Skeletal muscle tissue (tissue), 4 donors: ENCODE measurements around the gene LRRC41. TPM values are rescaled to one million over a fixed set of nuclear protein-coding genes. Genes with fewer than 3 reads are reported as not detected.

Experiments used
- H3K27ac ChIP-seq: one replicate; pipeline ENCODE4 v1.7.0; 2013; ENCODE audit warnings: mild to moderate bottlenecking, low read depth, low read length, inconsistent platforms
- H3K27me3 ChIP-seq, 3 donors: one replicate each; pipeline ENCODE4 v1.7.0; 2013; ENCODE audit warnings: low read length in 3 of 3; ENCODE audit not compliant: control insufficient read depth in 3 of 3, insufficient read depth in 3 of 3
- H3K36me3 ChIP-seq, 3 donors: one replicate each; pipeline ENCODE4 v1.7.0; 2013; ENCODE audit warnings: low read length in 3 of 3; ENCODE audit not compliant: control insufficient read depth in 3 of 3, insufficient read depth in 3 of 3
- H3K4me1 ChIP-seq, 3 donors: one replicate each; pipeline ENCODE4 v1.7.0; 2013; ENCODE audit warnings: low read length in 3 of 3, mild to moderate bottlenecking in 3 of 3; ENCODE audit not compliant: control insufficient read depth in 3 of 3, insufficient read depth in 3 of 3
- H3K4me3 ChIP-seq, 3 donors: one replicate each; pipeline ENCODE4 v1.7.0; 2013; ENCODE audit warnings: low read length in 3 of 3
- H3K9ac ChIP-seq, 3 donors: one replicate each; pipeline ENCODE4 v1.7.0; 2013; ENCODE audit warnings: low read length in 3 of 3, mild to moderate bottlenecking in 3 of 3, moderate library complexity in 2 of 3, low read depth in 1 of 3
- H3K9me3 ChIP-seq, 3 donors: one replicate each; pipeline ENCODE4 v1.7.0; 2013; ENCODE audit warnings: low read length in 3 of 3; ENCODE audit not compliant: control insufficient read depth in 3 of 3
- total RNA-seq: library from RNA; depleted of rRNA; stranded (reverse); fragments of >200 nt; gene quantifications from one replicate; pipeline ENCODE4 v1.2.3, GENCODE V29; 2014
- donor health status: Osteomylitis.

Gene LRRC41
- total RNA-seq, result 55.8 TPM

GRCh38 chr1:46303038-46303871, at the start of gene LRRC41, which contains the start of gene UQCRH:
TSS of gene LRRC41 (minus strand) at chr1:46303616. CDS start at chr1:46303322, 294 bp downstream.
TSS of gene UQCRH (plus strand) at chr1:46303698. CDS start at chr1:46303767, 69 bp downstream.
- Histone ChIP-seq H3K27me3 (no peaks in the 10 kb centered on the region), H3K4me1 (peaks cover 37 to 53% (median 38%) of the 10 kb centered on the region in 3 donors), H3K9ac (peak within 1 kb of the TSS; percentile 96 to 98 (median 97)), H3K36me3 (peaks cover 0 to 5% (median 3%) of the 10 kb centered on the region in 3 donors), H3K4me3 (peak within 1 kb of the TSS; percentile 89 to 98 (median 92)), H3K27ac (peak within 1 kb of the TSS; percentile 99), H3K9me3 (no peaks in the 10 kb centered on the region)

GRCh38 chr1:46352363-46352762, 48.9 kb upstream of the LRRC41 start:
- no peak overlapping the region for H3K9ac ChIP-seq
- H3K27me3 ChIP-seq, result no peaks in the 10 kb centered on the region
- peaks cover 18 to 53% (median 46%) of the 10 kb centered on the region in 3 donors for H3K36me3 ChIP-seq
- H3K4me3 ChIP-seq, result no peak overlapping the region
- H3K27ac ChIP-seq, result no peak overlapping the region
- no peaks in the 10 kb centered on the region for H3K9me3 ChIP-seq
- H3K4me1 ChIP-seq, result no peaks in the 10 kb centered on the region

GRCh38 chr1:46345281-46345680, 41.9 kb upstream of the LRRC41 start:
- no peaks in the 10 kb centered on the region for H3K9me3 ChIP-seq
- H3K27me3 ChIP-seq, result no peaks in the 10 kb centered on the region
- peaks cover 33 to 49% (median 33%) of the 10 kb centered on the region in 3 donors for H3K36me3 ChIP-seq
- H3K4me3 ChIP-seq, result no peak overlapping the region
- H3K4me1 ChIP-seq, result peaks cover 15 to 31% (median 17%) of the 10 kb centered on the region in 3 donors
- no peak overlapping the region for H3K27ac ChIP-seq
- no peak overlapping the region for H3K9ac ChIP-seq

GRCh38 chr1:46344481-46344880, 41.1 kb upstream of the LRRC41 start:
- Histone ChIP-seq H3K9me3 (no peaks in the 10 kb centered on the region), H3K4me1 (peaks cover 17 to 31% (median 22%) of the 10 kb centered on the region in 3 donors), H3K4me3 (no peak overlapping the region), H3K36me3 (peaks cover 26 to 41% (median 31%) of the 10 kb centered on the region in 3 donors), H3K27me3 (no peaks in the 10 kb centered on the region), H3K27ac (no peak overlapping the region), H3K9ac (peak overlapping the region in 1 of 3 donors; percentile 8)

GRCh38 chr1:46343705-46344104, 40.3 kb upstream of the LRRC41 start:
- no peaks in the 10 kb centered on the region for H3K27me3 ChIP-seq
- H3K36me3 ChIP-seq, result peaks cover 24 to 39% (median 29%) of the 10 kb centered on the region in 3 donors
- H3K27ac ChIP-seq, result no peak overlapping the region
- no peaks in the 10 kb centered on the region for H3K9me3 ChIP-seq
- no peak overlapping the region for H3K4me3 ChIP-seq
- H3K9ac ChIP-seq, result peak overlapping the region in 1 of 3 donors; percentile 33
- H3K4me1 ChIP-seq, result peaks cover 17 to 31% (median 22%) of the 10 kb centered on the region in 3 donors

- no peak overlapping the region for H3K4me3 ChIP-seq
- no peaks in the 10 kb centered on the region for H3K27me3 ChIP-seq
- H3K27ac ChIP-seq, result no peak overlapping the region
- H3K4me1 ChIP-seq, result peaks cover 17 to 31% (median 22%) of the 10 kb centered on the region in 3 donors
- no peaks in the 10 kb centered on the region for H3K9me3 ChIP-seq
- H3K9ac ChIP-seq, result peak overlapping the region in 1 of 3 donors; percentile 33
- H3K36me3 ChIP-seq, result peaks cover 24 to 39% (median 29%) of the 10 kb centered on the region in 3 donors
Measured at GRCh38 chr1:46343351-46343695, 39.9 kb upstream of the LRRC41 start.

GRCh38 chr1:46342677-46343350, 39.4 kb upstream of the LRRC41 start:
- H3K27ac ChIP-seq, result no peak overlapping the region
- no peaks in the 10 kb centered on the region for H3K9me3 ChIP-seq
- peaks cover 17 to 31% (median 22%) of the 10 kb centered on the region in 3 donors for H3K4me1 ChIP-seq
- no peak overlapping the region for H3K9ac ChIP-seq
- H3K36me3 ChIP-seq, result peaks cover 24 to 39% (median 29%) of the 10 kb centered on the region in 3 donors
- H3K27me3 ChIP-seq, result no peaks in the 10 kb centered on the region
- no peak overlapping the region for H3K4me3 ChIP-seq

GRCh38 chr1:46342084-46342656, 38.8 kb upstream of the LRRC41 start:
- Histone ChIP-seq H3K27me3 (no peaks in the 10 kb centered on the region), H3K9ac (peak overlapping the region in 1 of 3 donors; percentile 12), H3K27ac (peak overlapping the region; percentile 96), H3K4me1 (peaks cover 17 to 31% (median 22%) of the 10 kb centered on the region in 3 donors), H3K36me3 (peaks cover 21 to 35% (median 25%) of the 10 kb centered on the region in 3 donors), H3K9me3 (no peaks in the 10 kb centered on the region), H3K4me3 (no peak overlapping the region)

- Histone ChIP-seq H3K9ac (peak overlapping the region; percentile 93 to 99 (median 99)), H3K4me1 (peaks cover 17 to 31% (median 22%) of the 10 kb centered on the region in 3 donors), H3K27me3 (no peaks in the 10 kb centered on the region), H3K9me3 (no peaks in the 10 kb centered on the region), H3K4me3 (peak overlapping the region; percentile 81 to 100 (median 97)), H3K27ac (peak overlapping the region; percentile 96), H3K36me3 (peaks cover 16 to 29% (median 20%) of the 10 kb centered on the region in 3 donors)
Measured at GRCh38 chr1:46341222-46342083, 38.0 kb upstream of the LRRC41 start.
